Tibial nerve (tissue), 4 donors: ENCODE results near the gene DNM3. TPM values are rescaled to one million over a fixed set of nuclear protein-coding genes. Genes with fewer than 3 reads are reported as not detected.
A peak's percentile ranks its signal among the peaks of the same experiment; 100 is the strongest.

Experiments used
- DNase-seq, 2 donors: peaks; one replicate each; pipeline ENCODE4 v3.0.0-alpha.2; 2019; ENCODE audit warnings: low spot score in 2 of 2
- H3K27ac ChIP-seq, 4 donors: fragments of 200-600 bp; sonication (generic) in 3 of 4; one replicate each; pipeline ENCODE4 v1.5.1; 2017 to 2019; ENCODE audit warnings: mild to moderate bottlenecking in 1 of 4
- H3K27me3 ChIP-seq, 2 donors: fragments of 200-600 bp; sonication (generic) in 1 of 2; one replicate each; pipeline versions ENCODE4 v1.5.1 to v1.6.0; 2017 to 2019
- H3K36me3 ChIP-seq, 3 donors: fragments of 200-600 bp; sonication (generic); one replicate each; pipeline ENCODE4 v1.5.1; 2018 to 2019
- H3K4me1 ChIP-seq, 4 donors: fragments of 200-600 bp; sonication (generic) in 3 of 4; one replicate each; pipeline ENCODE4 v1.5.1; 2017 to 2019
- H3K4me3 ChIP-seq, 4 donors: fragments of 200-600 bp; sonication (generic) in 3 of 4; one replicate each; pipeline ENCODE4 v1.5.1; 2017 to 2019; ENCODE audit warnings: mild to moderate bottlenecking in 1 of 4, moderate library complexity in 1 of 4
- H3K9me3 ChIP-seq, 4 donors: fragments of 200-600 bp; sonication (generic) in 3 of 4; one replicate each; pipeline ENCODE4 v1.5.1; 2017 to 2019
- EP300 ChIP-seq, 2 donors: sonication (generic); formaldehyde crosslinking; IDR thresholded peaks; one replicate each; pipeline ENCODE4 v1.6.1; 2017; ENCODE audit warnings: antibody characterized with exemption in 2 of 2, mild to moderate bottlenecking in 1 of 2
- POLR2A ChIP-seq, 2 donors: fragments of 450-650 bp; IDR thresholded peaks; one replicate each; pipeline ENCODE4 v1.6.1; 2017; ENCODE audit warnings: antibody characterized with exemption in 2 of 2, mild to moderate bottlenecking in 2 of 2, moderate library complexity in 2 of 2
- WGBS, 2 donors: methylation state at CpG; one replicate each; pipeline ENCODE4 v1.1.5; 2018; 5-methylcytosine and 5-hydroxymethylcytosine counted together
- total RNA-seq, 4 donors: library from RNA; depleted of rRNA; stranded (reverse); fragments of >200 nt; gene quantifications; one replicate each; pipeline ENCODE4 v1.1.0, GENCODE V29; 2016
- TF ChIP-seq, protein P1 (sequence below), 5 experiments: fragments of 200-600 bp in 3 of 5; fragments of 450-650 bp in 2 of 5; sonication (generic) in 3 of 5; IDR thresholded peaks; one replicate each; pipeline ENCODE4 v1.5.1; 2016 to 2019; ENCODE audit warnings: antibody characterized with exemption in 5 of 5, mild to moderate bottlenecking in 3 of 5, moderate library complexity in 2 of 5

The DNM3 gene
- total RNA-seq, 4 donors from 2014 or later, result 9.8 to 15.3 (median 12.3) TPM

DNA sequence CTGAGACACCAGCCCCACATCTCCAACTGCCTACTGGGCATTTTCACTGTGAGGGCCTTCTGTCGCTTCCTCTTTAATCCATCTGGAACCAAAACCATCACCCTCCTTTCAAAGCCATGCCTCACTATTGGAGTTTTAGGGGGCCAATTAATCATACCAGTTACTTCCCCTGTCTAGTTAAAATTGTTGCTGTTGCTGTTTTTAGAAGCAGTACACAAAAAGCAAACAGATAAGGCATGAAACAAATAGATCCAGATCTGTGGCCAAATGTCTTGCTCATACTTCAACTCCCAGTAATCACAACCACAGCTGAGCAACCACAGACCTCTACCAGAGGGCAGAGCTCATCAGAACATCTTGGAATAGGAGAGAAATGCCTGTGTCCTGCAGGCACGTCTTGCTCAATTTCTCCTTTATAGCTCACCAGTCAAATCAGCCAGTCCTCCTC lies 445.4 kb downstream of the DNM3 start:
- no peaks in the 10 kb centered on the region for H3K27me3 ChIP-seq
- peak overlapping the region in 2 of 4 donors; percentile 44 to 77 for H3K27ac ChIP-seq
- TF ChIP-seq, protein P1, sequence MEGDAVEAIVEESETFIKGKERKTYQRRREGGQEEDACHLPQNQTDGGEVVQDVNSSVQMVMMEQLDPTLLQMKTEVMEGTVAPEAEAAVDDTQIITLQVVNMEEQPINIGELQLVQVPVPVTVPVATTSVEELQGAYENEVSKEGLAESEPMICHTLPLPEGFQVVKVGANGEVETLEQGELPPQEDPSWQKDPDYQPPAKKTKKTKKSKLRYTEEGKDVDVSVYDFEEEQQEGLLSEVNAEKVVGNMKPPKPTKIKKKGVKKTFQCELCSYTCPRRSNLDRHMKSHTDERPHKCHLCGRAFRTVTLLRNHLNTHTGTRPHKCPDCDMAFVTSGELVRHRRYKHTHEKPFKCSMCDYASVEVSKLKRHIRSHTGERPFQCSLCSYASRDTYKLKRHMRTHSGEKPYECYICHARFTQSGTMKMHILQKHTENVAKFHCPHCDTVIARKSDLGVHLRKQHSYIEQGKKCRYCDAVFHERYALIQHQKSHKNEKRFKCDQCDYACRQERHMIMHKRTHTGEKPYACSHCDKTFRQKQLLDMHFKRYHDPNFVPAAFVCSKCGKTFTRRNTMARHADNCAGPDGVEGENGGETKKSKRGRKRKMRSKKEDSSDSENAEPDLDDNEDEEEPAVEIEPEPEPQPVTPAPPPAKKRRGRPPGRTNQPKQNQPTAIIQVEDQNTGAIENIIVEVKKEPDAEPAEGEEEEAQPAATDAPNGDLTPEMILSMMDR (IDR thresholded peaks at IDR 0.05), result no peak
- no peak for TF ChIP-seq EP300 (IDR thresholded peaks at IDR 0.05)
- TF ChIP-seq POLR2A (IDR thresholded peaks at IDR 0.05), result no peak
- H3K4me3 ChIP-seq, result no peak overlapping the region
- no peaks in the 10 kb centered on the region for H3K9me3 ChIP-seq
- peak; percentile 13 to 38 for DNase-seq
- peaks cover 0 to 18% (median 5%) of the 10 kb centered on the region in 4 donors for H3K4me1 ChIP-seq
- WGBS, 2 donors, result 58 to 61% methylated on average over 2 of the region's 2 CpGs
- H3K36me3 ChIP-seq, result no peaks in the 10 kb centered on the region

DNA sequence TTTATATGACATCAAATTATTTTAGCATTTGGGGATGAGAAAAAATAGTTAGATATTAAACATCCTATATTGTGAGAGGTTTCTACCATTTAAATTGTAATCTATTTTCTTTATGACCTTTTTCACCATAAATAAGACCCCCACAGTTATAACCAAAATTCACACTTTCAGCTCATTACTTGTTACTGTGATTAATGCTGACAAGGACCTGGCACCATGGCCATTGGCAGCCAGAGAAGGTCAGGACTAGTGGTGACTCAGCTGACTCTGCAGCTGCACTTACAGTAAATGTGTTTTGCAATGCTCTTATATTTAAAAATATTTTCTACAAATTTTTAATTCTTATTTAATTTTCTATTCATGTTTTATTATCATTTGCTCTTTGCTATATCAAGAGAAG lies 445.9 kb downstream of the DNM3 start:
- Histone ChIP-seq H3K27ac (peak overlapping the region in 2 of 4 donors; percentile 44 to 77), H3K9me3 (no peaks in the 10 kb centered on the region), H3K36me3 (no peaks in the 10 kb centered on the region), H3K27me3 (no peaks in the 10 kb centered on the region), H3K4me3 (no peak overlapping the region), H3K4me1 (peaks cover 0 to 18% (median 5%) of the 10 kb centered on the region in 4 donors)
- peak in 1 of 2 donors; percentile 28 for TF ChIP-seq EP300 (IDR thresholded peaks at IDR 0.05)
- TF ChIP-seq POLR2A (IDR thresholded peaks at IDR 0.05), result no peak
- peak; percentile 35 to 50 for DNase-seq

DNA sequence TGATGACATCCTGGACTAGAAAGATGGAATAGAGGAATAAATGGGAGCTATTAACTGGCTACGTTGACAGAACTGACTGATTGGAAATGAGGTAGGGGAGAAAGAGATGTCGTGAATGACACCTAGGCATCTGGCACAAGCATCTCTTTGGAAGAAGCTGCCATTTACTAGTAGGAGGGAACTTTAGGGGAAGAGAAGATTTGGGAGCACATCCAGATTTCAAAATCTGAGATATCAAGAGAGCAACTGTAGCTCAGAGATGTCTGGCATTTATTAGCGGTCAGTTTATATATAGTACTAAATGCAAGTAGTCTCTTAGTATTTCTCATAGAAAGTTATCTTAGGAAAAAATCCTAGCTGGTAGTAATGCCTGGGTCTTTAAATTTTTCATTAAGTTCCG lies 447.3 kb downstream of the DNM3 start:
- TF ChIP-seq EP300 (IDR thresholded peaks at IDR 0.05) (no peak), POLR2A (IDR thresholded peaks at IDR 0.05) (no peak)
- TF ChIP-seq, protein P1 (IDR thresholded peaks at IDR 0.05), result no peak
- Histone ChIP-seq H3K27me3 (no peaks in the 10 kb centered on the region), H3K4me3 (no peak overlapping the region), H3K27ac (no peak overlapping the region), H3K9me3 (no peaks in the 10 kb centered on the region), H3K36me3 (no peaks in the 10 kb centered on the region), H3K4me1 (peaks cover 0 to 26% (median 5%) of the 10 kb centered on the region in 4 donors)
- DNase-seq, result no peak
- 91 to 92% methylated on average over 4 of the region's 4 CpGs for WGBS, 2 donors

DNA sequence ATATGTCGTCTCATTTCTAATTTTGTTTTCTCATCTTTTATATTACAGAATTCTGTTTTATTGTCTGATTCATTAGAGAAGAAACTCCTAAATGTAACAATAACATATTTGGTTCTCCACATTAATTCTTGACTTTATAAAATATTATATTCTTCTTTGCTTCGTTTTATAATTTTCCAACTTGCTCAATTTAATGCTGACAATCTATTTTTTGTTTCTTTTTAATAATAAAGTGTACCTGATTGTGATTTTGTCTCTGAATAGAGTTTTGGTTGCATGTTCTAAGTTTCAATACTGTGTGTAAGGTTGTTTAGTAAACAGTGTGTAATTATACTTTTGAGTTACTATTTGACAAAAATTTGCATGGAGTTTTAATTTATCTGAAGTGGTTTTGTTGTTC lies 448.1 kb downstream of the DNM3 start:
- Histone ChIP-seq H3K27me3 (no peaks in the 10 kb centered on the region), H3K27ac (no peak overlapping the region), H3K36me3 (no peaks in the 10 kb centered on the region), H3K4me1 (peaks cover 0 to 30% (median 5%) of the 10 kb centered on the region in 4 donors), H3K4me3 (no peak overlapping the region), H3K9me3 (no peaks in the 10 kb centered on the region)
- TF ChIP-seq POLR2A (IDR thresholded peaks at IDR 0.05) (no peak), EP300 (IDR thresholded peaks at IDR 0.05) (no peak)
- TF ChIP-seq, protein P1 (IDR thresholded peaks at IDR 0.05), result no peak
- 94% methylated on average over 2 of the region's 2 CpGs for WGBS, 2 donors
- no peak for DNase-seq

DNA sequence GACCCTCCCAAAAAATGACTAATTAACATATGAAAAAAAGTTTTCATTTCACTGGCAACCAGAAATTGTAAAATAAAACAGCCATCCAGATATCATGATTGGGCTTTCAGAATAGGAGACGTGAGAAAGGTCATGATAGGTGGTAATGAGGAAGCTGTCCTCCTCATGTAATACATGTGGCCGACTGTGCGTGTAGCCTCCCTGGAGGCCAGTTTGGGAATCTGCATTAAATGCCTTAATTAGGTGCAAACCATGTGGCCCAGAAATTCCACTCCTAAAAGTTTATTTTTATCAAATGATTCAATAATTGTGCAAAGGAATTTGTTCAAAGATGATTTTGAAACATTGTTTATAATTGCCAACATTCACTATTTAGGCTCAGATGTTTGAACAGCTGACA lies 451.5 kb downstream of the DNM3 start:
- TF ChIP-seq, protein P1 (IDR thresholded peaks at IDR 0.05), result no peak
- TF ChIP-seq POLR2A (IDR thresholded peaks at IDR 0.05) (no peak), EP300 (IDR thresholded peaks at IDR 0.05) (no peak)
- H3K4me3 ChIP-seq, result no peak overlapping the region
- no peaks in the 10 kb centered on the region for H3K36me3 ChIP-seq
- WGBS, 2 donors, result 65 to 73% methylated on average over 3 of the region's 3 CpGs
- no peaks in the 10 kb centered on the region for H3K27me3 ChIP-seq
- H3K4me1 ChIP-seq, result peaks cover 0 to 12% (median 0%) of the 10 kb centered on the region in 4 donors
- no peak for DNase-seq
- no peak overlapping the region for H3K27ac ChIP-seq
- no peaks in the 10 kb centered on the region for H3K9me3 ChIP-seq

DNA sequence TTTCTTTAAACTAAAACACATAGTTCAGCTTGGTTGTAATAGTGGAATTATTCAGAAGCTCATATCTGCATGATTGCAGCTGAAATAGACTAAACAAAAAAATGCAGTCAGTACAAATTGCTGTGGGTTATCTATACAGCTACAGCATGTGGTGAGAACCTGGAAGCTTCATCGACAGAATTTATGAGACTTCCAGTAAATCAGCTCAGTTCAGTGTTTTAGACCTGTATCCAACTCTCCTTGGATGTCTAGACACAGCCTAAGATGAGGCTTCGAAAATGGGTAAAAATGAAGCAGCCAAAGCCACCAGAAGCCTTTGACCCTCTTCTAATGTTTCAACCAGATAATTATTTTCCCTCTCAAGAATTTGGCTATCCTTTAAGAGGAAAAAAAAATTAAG lies 452.1 kb downstream of the DNM3 start:
- WGBS, 2 donors, result 68 to 72% methylated on average over 2 of the region's 2 CpGs
- no peak for TF ChIP-seq POLR2A (IDR thresholded peaks at IDR 0.05)
- TF ChIP-seq EP300 (IDR thresholded peaks at IDR 0.05), result no peak
- TF ChIP-seq, protein P1 (IDR thresholded peaks at IDR 0.05), result no peak
- H3K27ac ChIP-seq, result no peak overlapping the region
- H3K27me3 ChIP-seq, result no peaks in the 10 kb centered on the region
- no peaks in the 10 kb centered on the region for H3K9me3 ChIP-seq
- peaks cover 0 to 12% (median 0%) of the 10 kb centered on the region in 4 donors for H3K4me1 ChIP-seq
- no peak overlapping the region for H3K4me3 ChIP-seq
- DNase-seq, result no peak
- H3K36me3 ChIP-seq, result no peaks in the 10 kb centered on the region
